AG09309 (cell line): Measurements from ENCODE around the gene TMEM52.

ENCODE experiments used
- DNase-seq: peaks from one replicate; pipeline ENCODE4 v3.0.0-alpha.2; 2010; ENCODE audit warnings: low read depth
- H3K4me3 ChIP-seq: 2 replicates; pipeline ENCODE4 v1.5.1; 2011; ENCODE audit warnings: mild to moderate bottlenecking, low read depth, low read length, moderate library complexity; ENCODE audit not compliant: control insufficient read depth
- CTCF ChIP-seq: IDR thresholded peaks from 2 replicates; pipeline ENCODE4 v1.5.1; 2011; ENCODE audit warnings: mild to moderate bottlenecking, low read depth, low read length, inconsistent platforms; ENCODE audit not compliant: insufficient read depth, control insufficient read depth; ENCODE audit errors: missing control alignments

TMEM52 gene

GRCh38 chr1:1898246-1898933, 20.7 kb downstream of the TMEM52 start:
- no peak for TF ChIP-seq CTCF
- no peak for DNase-seq

GRCh38 chr1:1895456-1896336, 23.4 kb downstream of the TMEM52 start:
- H3K4me3 ChIP-seq: no peak overlapping the region
- no peak for DNase-seq
- TF ChIP-seq CTCF: no peak

More at GRCh38 chr1:1898246-1898933, 20.7 kb downstream of the TMEM52 start:
- no peak overlapping the region for H3K4me3 ChIP-seq

- no peak for TF ChIP-seq CTCF
- H3K4me3 ChIP-seq: no peak overlapping the region
- DNase-seq: no peak
These were observed 24.0 kb downstream of the TMEM52 start for GRCh38 chr1:1895060-1895418.

- DNase-seq: no peak
- no peak for TF ChIP-seq CTCF
These were observed 24.6 kb downstream of the TMEM52 start for GRCh38 chr1:1894354-1895059.

GRCh38 chr1:1893997-1894353, 25.1 kb downstream of the TMEM52 start:
- H3K4me3 ChIP-seq: no peak overlapping the region
- TF ChIP-seq CTCF: no peak
- no peak for DNase-seq

More at GRCh38 chr1:1894354-1895059, 24.6 kb downstream of the TMEM52 start:
- H3K4me3 ChIP-seq: no peak overlapping the region

- no peak overlapping the region for H3K4me3 ChIP-seq
- DNase-seq: no peak
- no peak for TF ChIP-seq CTCF
These were observed 25.6 kb downstream of the TMEM52 start for GRCh38 chr1:1893291-1893985.
